NCI-H345 treated with DMSO at 0.1 percent for 48 hours (cell line): ENCODE results near the gene POLG.
"Not testable (repeated sequence)": the region's sequence is repeated elsewhere in the genome, so short reads cannot be mapped to it uniquely, and the experiment has no call there.

ENCODE experiments used
- DNase-seq: peaks from one replicate; lab custom pipeline; 2025; ENCODE audit not compliant: unreplicated experiment; lab: John Stamatoyannopoulos, UW

Gene POLG

DNA sequence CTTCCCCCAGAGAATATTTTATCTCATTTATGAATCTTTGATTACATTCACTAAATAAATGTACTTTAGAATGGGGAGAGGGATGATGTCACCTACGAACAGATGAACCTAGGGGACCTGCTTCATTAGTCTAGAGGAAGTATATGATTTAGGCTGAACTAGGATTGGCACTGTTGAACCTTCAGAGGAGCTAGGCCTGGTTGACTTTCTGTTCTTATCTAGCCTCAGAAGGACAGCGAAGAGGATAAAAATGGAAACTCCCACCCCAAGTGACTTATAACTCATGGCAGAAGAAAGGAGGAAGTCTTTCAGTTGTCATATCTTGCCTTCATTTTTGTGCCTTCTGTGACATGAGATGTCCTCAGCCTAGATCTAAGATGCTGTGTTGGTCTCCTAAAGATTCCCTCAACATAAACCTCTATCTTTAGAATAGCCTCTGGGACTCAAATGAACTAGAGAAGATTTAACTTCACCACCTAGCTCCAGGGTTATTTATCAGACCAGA is 42.6 kb downstream of the POLG start:
- DNase-seq, result no peak

- DNase-seq, result no peak
Observed at GRCh38 chr15:89283201-89283600, 51.4 kb downstream of the POLG start.

GRCh38 chr15:89282631-89283030 is 52.0 kb downstream of the POLG start:
- no peak for DNase-seq

- DNase-seq, result no peak
Observed at GRCh38 chr15:89278307-89278706, 56.3 kb downstream of the POLG start.

DNA sequence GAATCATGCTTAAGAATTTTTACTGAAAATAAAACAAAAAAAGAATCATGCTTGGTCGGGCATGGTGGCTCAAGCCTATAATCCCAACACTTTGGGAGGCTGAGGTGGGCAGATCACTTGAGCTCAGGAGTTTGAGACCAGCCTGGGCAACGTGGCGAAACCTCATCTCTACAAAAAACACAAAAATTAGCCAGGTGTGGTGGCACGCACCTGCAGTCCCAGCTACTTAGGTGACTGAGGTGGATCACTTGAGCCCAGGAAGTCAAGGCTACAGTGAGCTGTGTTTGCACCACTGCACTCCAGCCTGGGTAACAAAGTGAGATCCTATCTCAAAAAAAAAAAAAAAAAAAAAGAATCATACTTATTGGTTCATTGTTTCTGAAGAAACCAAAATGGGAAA is 57.3 kb downstream of the POLG start:
- not testable (repeated sequence) for DNase-seq
